MM.1S (cell line): Measurements from ENCODE around the gene AADAC.

ENCODE experiments used
- DNase-seq: peaks from one replicate; pipeline ENCODE4 v3.0.0-alpha.2; 2015
- H2AFZ ChIP-seq: fragments of 300-600 bp; sonication (generic); 2 replicates; pipeline ENCODE4 v1.6.0; 2016; ENCODE audit warnings: antibody characterized with exemption, low read length
- H3F3A ChIP-seq: fragments of 300-600 bp; sonication (generic); 2 replicates; pipeline ENCODE4 v1.6.1; 2016; ENCODE audit warnings: mild to moderate bottlenecking, antibody characterized with exemption, low read length, moderate library complexity, mixed read lengths; ENCODE audit not compliant: insufficient read depth
- H3K27ac ChIP-seq: fragments of 300-600 bp; sonication (generic); 2 replicates; pipeline ENCODE4 v1.5.1; 2016; ENCODE audit warnings: mild to moderate bottlenecking, low read length
- H3K27me3 ChIP-seq: fragments of 300-600 bp; sonication (generic); replicated peaks from 2 replicates; pipeline ENCODE4 v1.6.0; 2016; ENCODE audit warnings: low read length; ENCODE audit not compliant: insufficient read depth
- H3K36me3 ChIP-seq: fragments of 300-600 bp; sonication (generic); replicated peaks from 2 replicates; pipeline ENCODE4 v1.6.1; 2016; ENCODE audit warnings: mild to moderate bottlenecking, low read length, mixed read lengths; ENCODE audit not compliant: insufficient read depth
- H3K4me1 ChIP-seq: fragments of 300-600 bp; sonication (generic); 2 replicates; pipeline ENCODE4 v1.6.1; 2016; ENCODE audit warnings: low read length, mixed read lengths
- H3K4me2 ChIP-seq: fragments of 300-600 bp; sonication (generic); 2 replicates; pipeline ENCODE4 v1.6.0; 2016; ENCODE audit warnings: low read depth, low read length
- H3K4me3 ChIP-seq: fragments of 300-600 bp; sonication (generic); 2 replicates; pipeline ENCODE4 v1.5.1; 2016; ENCODE audit warnings: low read length, mixed read lengths
- H3K79me2 ChIP-seq: fragments of 300-600 bp; sonication (generic); 2 replicates; pipeline ENCODE4 v1.6.1; 2016; ENCODE audit warnings: mixed run types, low read length, mixed read lengths
- H3K9ac ChIP-seq: fragments of 300-600 bp; sonication (generic); 2 replicates; pipeline ENCODE4 v1.6.1; 2016; ENCODE audit warnings: low read length, mixed read lengths
- H3K9me2 ChIP-seq: fragments of 300-600 bp; sonication (generic); replicated peaks from 2 replicates; pipeline ENCODE4 v1.6.1; 2016; ENCODE audit warnings: mild to moderate bottlenecking, low read length, mixed read lengths; ENCODE audit not compliant: insufficient read depth
- H3K9me3 ChIP-seq: fragments of 300-600 bp; sonication (generic); replicated peaks from 2 replicates; pipeline ENCODE4 v1.6.1; 2016; ENCODE audit warnings: mild to moderate bottlenecking, low read length, mixed read lengths; ENCODE audit not compliant: insufficient read depth
- H4K20me1 ChIP-seq: fragments of 300-600 bp; sonication (generic); 2 replicates; pipeline ENCODE4 v1.6.1; 2016; ENCODE audit warnings: mild to moderate bottlenecking, low read length, moderate library complexity, mixed read lengths; ENCODE audit not compliant: insufficient read depth
- CTCF ChIP-seq: fragments of 300-600 bp; sonication (generic); IDR thresholded peaks from 2 replicates; pipeline ENCODE4 v1.5.1; 2016; ENCODE audit warnings: antibody characterized with exemption, low read length, mixed read lengths
- EZH2 ChIP-seq: fragments of 300-600 bp; sonication (generic); optimal IDR thresholded peaks from 2 replicates; pipeline ENCODE3; 2017; ENCODE audit warnings: low read depth, mild to moderate bottlenecking, antibody characterized with exemption, low read length, mixed read lengths
- EZH2phosphoT487 ChIP-seq: fragments of 300-600 bp; sonication (generic); IDR thresholded peaks from 2 replicates; pipeline ENCODE4 v1.6.1; 2018; ENCODE audit warnings: antibody characterized with exemption, low read length

AADAC gene

GRCh38 chr3:151775314-151776258, 38.3 kb upstream of the AADAC start:
- Histone ChIP-seq H3K27me3 (no peaks in the 10 kb centered on the region), H2AFZ (no peak overlapping the region), H4K20me1 (no peaks in the 10 kb centered on the region), H3K4me2 (no peak overlapping the region), H3K79me2 (no peaks in the 10 kb centered on the region), H3F3A (no peaks in the 10 kb centered on the region), H3K4me1 (no peaks in the 10 kb centered on the region), H3K4me3 (no peak overlapping the region), H3K9ac (no peak overlapping the region), H3K9me2 (no peaks in the 10 kb centered on the region), H3K36me3 (no peaks in the 10 kb centered on the region), H3K9me3 (no peaks in the 10 kb centered on the region), H3K27ac (no peak overlapping the region)
- TF ChIP-seq EZH2 (no peak), CTCF (no peak), EZH2phosphoT487 (no peak)
- DNase-seq, result no peak

GRCh38 chr3:151776259-151776740, 37.6 kb upstream of the AADAC start:
- no peak overlapping the region for H3K4me2 ChIP-seq
- no peaks in the 10 kb centered on the region for H4K20me1 ChIP-seq
- TF ChIP-seq EZH2 (no peak), CTCF (no peak), EZH2phosphoT487 (no peak)
- H3K9me2 ChIP-seq, result no peaks in the 10 kb centered on the region
- H3K9ac ChIP-seq, result no peak overlapping the region
- no peaks in the 10 kb centered on the region for H3F3A ChIP-seq
- no peak overlapping the region for H3K27ac ChIP-seq
- no peak for DNase-seq
- H3K4me1 ChIP-seq, result no peaks in the 10 kb centered on the region
- H3K27me3 ChIP-seq, result no peaks in the 10 kb centered on the region
- no peak overlapping the region for H2AFZ ChIP-seq
- H3K4me3 ChIP-seq, result no peak overlapping the region
- H3K9me3 ChIP-seq, result no peaks in the 10 kb centered on the region
- no peaks in the 10 kb centered on the region for H3K79me2 ChIP-seq
- H3K36me3 ChIP-seq, result no peaks in the 10 kb centered on the region

GRCh38 chr3:151777880-151778279, 36.0 kb upstream of the AADAC start:
- Histone ChIP-seq H3K36me3 (no peaks in the 10 kb centered on the region), H2AFZ (no peak overlapping the region), H3K9ac (no peak overlapping the region), H3K79me2 (no peaks in the 10 kb centered on the region), H3K27me3 (no peaks in the 10 kb centered on the region), H3K4me3 (no peak overlapping the region), H3K4me1 (no peaks in the 10 kb centered on the region), H3K9me3 (no peaks in the 10 kb centered on the region), H3K9me2 (no peaks in the 10 kb centered on the region), H3K27ac (no peak overlapping the region), H3K4me2 (no peak overlapping the region), H3F3A (no peaks in the 10 kb centered on the region), H4K20me1 (no peaks in the 10 kb centered on the region)
- DNase-seq, result no peak
- no peak for TF ChIP-seq EZH2
- no peak for TF ChIP-seq EZH2phosphoT487
- TF ChIP-seq CTCF, result no peak
